Endothelial cell of umbilical vein (primary cell): ENCODE results near the gene INPP4B. TPM values are rescaled to one million over a fixed set of nuclear protein-coding genes. Genes with fewer than 3 reads are reported as not detected.

Source experiments
- BruUV-seq: library from RNA; stranded (reverse); fragments of 400-500 nt; replicated peaks from 2 replicates; lab custom pipeline; 2021; lab: Mats Ljungman, UMichigan
- CTCF ChIA-PET: fragments of 300-600, 350-600 bp; sonication (Branson Sonifier 250); formaldehyde crosslinking; loops from one replicate; lab custom pipeline; 2021; ENCODE audit warnings: antibody characterized with exemption, inconsistent platforms; lab: Charles Lee
- POLR2A ChIA-PET: fragments of 300-600, 350-600 bp; sonication (Branson Sonifier 250); formaldehyde crosslinking; loops from one replicate; lab custom pipeline; 2021; ENCODE audit warnings: antibody characterized with exemption, inconsistent platforms; lab: Charles Lee
- DNase-seq: peaks from one replicate; pipeline ENCODE4 v3.0.0-alpha.2; 2011; ENCODE audit warnings: low read depth, low spot score
- FAIRE-seq: peaks from 2 replicates; lab custom pipeline; 2011; peaks lifted over from hg19 to GRCh38; lab: Jason Lieb, UNC
- H2AFZ ChIP-seq: 2 replicates; pipeline ENCODE4 v1.6.0; 2012; ENCODE audit warnings: low read depth, low read length, control low read depth, inconsistent platforms
- H3K27ac ChIP-seq: 2 replicates; pipeline ENCODE4 v1.5.1; 2011; ENCODE audit warnings: low read depth, mild to moderate bottlenecking, control low read depth, low read length, moderate library complexity; ENCODE audit not compliant: insufficient read depth
- H3K27me3 ChIP-seq, 2 experiments: 2 replicates each; pipeline versions ENCODE4 v1.6.0 to v1.6.1; 2011; ENCODE audit warnings: low read length in 2 of 2, mixed read lengths in 1 of 2; ENCODE audit not compliant: control insufficient read depth in 2 of 2, insufficient read depth in 2 of 2
- H3K36me3 ChIP-seq, 2 experiments: 2 replicates in 1 of 2; 3 replicates in 1 of 2; pipeline ENCODE4 v1.5.1; 2011; ENCODE audit warnings: low read length in 2 of 2, mild to moderate bottlenecking in 1 of 2, moderate library complexity in 1 of 2; ENCODE audit not compliant: control insufficient read depth in 2 of 2, insufficient read depth in 2 of 2; ENCODE audit errors: extremely low read depth in 1 of 2
- H3K4me1 ChIP-seq: 3 replicates; pipeline ENCODE4 v1.5.1; 2011; ENCODE audit warnings: mild to moderate bottlenecking, low read length; ENCODE audit not compliant: control insufficient read depth, insufficient read depth; ENCODE audit errors: extremely low read depth
- H3K4me2 ChIP-seq: 2 replicates; pipeline ENCODE4 v1.6.1; 2011; ENCODE audit warnings: low read length, control low read depth, mixed read lengths; ENCODE audit not compliant: insufficient read depth
- H3K4me3 ChIP-seq, 3 experiments: fragments of 200-600 bp in 1 of 3; sonication (generic), shearing (Covaris generic) in 1 of 3; replicated peaks in 1 of 3; 2 replicates each; pipeline ENCODE4 v1.5.1; 2011 to 2016; ENCODE audit warnings: control low read depth in 3 of 3, low read length in 3 of 3, mild to moderate bottlenecking in 2 of 3, inconsistent platforms in 1 of 3, low read depth in 1 of 3, moderate library complexity in 1 of 3; ENCODE audit not compliant: insufficient read depth in 1 of 3
- H3K79me2 ChIP-seq: 2 replicates; pipeline ENCODE4 v1.6.0; 2012; ENCODE audit warnings: low read length, inconsistent platforms; ENCODE audit not compliant: control insufficient read depth, insufficient read depth
- H3K9ac ChIP-seq: replicated peaks from 2 replicates; pipeline ENCODE3; 2011; ENCODE audit warnings: low read length, control low read depth; ENCODE audit not compliant: insufficient read depth; ENCODE audit errors: extremely low read depth
- H3K9me1 ChIP-seq: replicated peaks from 3 replicates; pipeline ENCODE4 v1.6.0; 2011; ENCODE audit warnings: mild to moderate bottlenecking, low read length; ENCODE audit not compliant: control insufficient read depth, insufficient read depth; ENCODE audit errors: extremely low read depth
- H3K9me3 ChIP-seq: replicated peaks from 2 replicates; pipeline ENCODE4 v1.5.1; 2012; ENCODE audit warnings: low read length, inconsistent platforms; ENCODE audit not compliant: control insufficient read depth, insufficient read depth
- H4K20me1 ChIP-seq: replicated peaks from 2 replicates; pipeline ENCODE3; 2011; ENCODE audit warnings: mild to moderate bottlenecking, low read length; ENCODE audit not compliant: control insufficient read depth, insufficient read depth; ENCODE audit errors: extremely low read depth
- FOS ChIP-seq: IDR thresholded peaks from 2 replicates; pipeline ENCODE4 v1.6.1; 2011; ENCODE audit warnings: mild to moderate bottlenecking, low read length, moderate library complexity, borderline replicate concordance; ENCODE audit not compliant: insufficient read depth
- GATA2 ChIP-seq: IDR thresholded peaks from 2 replicates; pipeline ENCODE4 v1.7.0; 2011; ENCODE audit warnings: low read depth, mild to moderate bottlenecking, moderate library complexity, mixed read lengths, low read length; ENCODE audit not compliant: insufficient read length, insufficient read depth
- POLR2AphosphoS5 ChIP-seq: IDR thresholded peaks from 2 replicates; pipeline ENCODE4 v1.6.1; 2012; ENCODE audit warnings: low read depth, mild to moderate bottlenecking, control low read depth, low read length, moderate library complexity; ENCODE audit not compliant: insufficient read depth
- dilution Hi-C: fragments of 300-500 bp; cut with MboI; formaldehyde crosslinking; loops from one replicate; pipeline ENCODE4 v1.15.0; 2019; ENCODE audit warnings: low sequenced_read_pairs; ENCODE audit not compliant: extremely low pct_ligation_motif_present
- intact Hi-C: fragments of 100-400 bp; cut with micrococcal nuclease; formaldehyde crosslinking; loops from one replicate; pipeline ENCODE4 v1.10.0; 2022
- polyA plus RNA-seq, 4 experiments: library from polyadenylated mRNA; depleted of rRNA in 3 of 4; stranded (reverse) in 3 of 4; unstranded in 1 of 4; fragments of >200 nt; gene quantifications; 2 replicates each; pipeline versions ENCODE4 v1.2.1 to v1.2.3, GENCODE V29; 2011 to 2012; ENCODE audit warnings: missing spikeins in 1 of 4
- total RNA-seq: library from RNA; stranded (reverse); gene quantifications from 2 replicates; pipeline ENCODE4 v1.2.3, GENCODE V29; 2021
- TF ChIP-seq, protein P1 (sequence below): IDR thresholded peaks from 2 replicates; pipeline ENCODE4 v1.6.1; 2011; ENCODE audit not compliant: insufficient read depth, insufficient read length
- TF ChIP-seq, protein P2 (sequence below), 2 donors: IDR thresholded peaks; 1 replicate in 1 of 2; 2 replicates in 1 of 2; pipeline ENCODE4 v1.5.1; 2011; ENCODE audit warnings: low read length in 2 of 2, mild to moderate bottlenecking in 2 of 2, moderate library complexity in 2 of 2, control low read depth in 1 of 2, inconsistent platforms in 1 of 2, low read depth in 1 of 2; ENCODE audit not compliant: insufficient read depth in 1 of 2; ENCODE audit errors: extremely low read depth in 1 of 2

Gene INPP4B
- total and polyA plus RNA-seq, 2 donors (not counting 3 experiments of a cell fraction or from before 2014, with no cell fraction given): 0.41 to 3.1 TPM

DNA sequence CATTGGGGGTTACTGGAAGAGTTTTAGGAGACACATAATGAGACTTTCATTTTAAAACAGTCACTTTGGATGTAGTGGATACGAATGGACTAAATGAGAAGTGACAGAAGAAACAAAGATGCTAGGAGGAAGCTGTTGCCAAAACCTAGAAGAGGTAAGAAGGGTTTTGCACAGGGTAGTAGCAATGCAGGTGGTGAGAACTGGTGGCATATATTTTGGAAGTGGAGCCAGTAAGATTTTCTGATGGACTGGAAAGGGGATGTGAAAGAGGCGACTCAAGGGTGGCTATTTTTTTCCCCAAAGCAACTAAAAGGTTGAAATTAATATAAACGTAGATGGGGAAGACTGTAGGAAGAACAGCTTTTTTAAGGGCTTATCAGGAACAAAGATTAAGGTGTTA lies 747.7 kb downstream of the INPP4B start:
- FAIRE-seq (no peak), DNase-seq (no peak)
- Histone ChIP-seq H3K9me1 (no peaks in the 10 kb centered on the region), H3K36me3 (no peaks in the 10 kb centered on the region), H3K27me3 (no peaks in the 10 kb centered on the region), H3K4me3 (no peak overlapping the region), H3K4me2 (no peak overlapping the region), H3K27ac (no peak overlapping the region), H2AFZ (no peak overlapping the region), H4K20me1 (no peaks in the 10 kb centered on the region), H3K4me1 (peaks cover 15% of the 10 kb centered on the region), H3K9me3 (no peaks in the 10 kb centered on the region), H3K9ac (no peak overlapping the region), H3K79me2 (no peaks in the 10 kb centered on the region)
- TF ChIP-seq, protein P1, sequence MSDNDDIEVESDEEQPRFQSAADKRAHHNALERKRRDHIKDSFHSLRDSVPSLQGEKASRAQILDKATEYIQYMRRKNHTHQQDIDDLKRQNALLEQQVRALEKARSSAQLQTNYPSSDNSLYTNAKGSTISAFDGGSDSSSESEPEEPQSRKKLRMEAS: no peak
- TF ChIP-seq POLR2AphosphoS5: no peak
- TF ChIP-seq GATA2: no peak
- no peak for TF ChIP-seq FOS
- TF ChIP-seq, protein P2, sequence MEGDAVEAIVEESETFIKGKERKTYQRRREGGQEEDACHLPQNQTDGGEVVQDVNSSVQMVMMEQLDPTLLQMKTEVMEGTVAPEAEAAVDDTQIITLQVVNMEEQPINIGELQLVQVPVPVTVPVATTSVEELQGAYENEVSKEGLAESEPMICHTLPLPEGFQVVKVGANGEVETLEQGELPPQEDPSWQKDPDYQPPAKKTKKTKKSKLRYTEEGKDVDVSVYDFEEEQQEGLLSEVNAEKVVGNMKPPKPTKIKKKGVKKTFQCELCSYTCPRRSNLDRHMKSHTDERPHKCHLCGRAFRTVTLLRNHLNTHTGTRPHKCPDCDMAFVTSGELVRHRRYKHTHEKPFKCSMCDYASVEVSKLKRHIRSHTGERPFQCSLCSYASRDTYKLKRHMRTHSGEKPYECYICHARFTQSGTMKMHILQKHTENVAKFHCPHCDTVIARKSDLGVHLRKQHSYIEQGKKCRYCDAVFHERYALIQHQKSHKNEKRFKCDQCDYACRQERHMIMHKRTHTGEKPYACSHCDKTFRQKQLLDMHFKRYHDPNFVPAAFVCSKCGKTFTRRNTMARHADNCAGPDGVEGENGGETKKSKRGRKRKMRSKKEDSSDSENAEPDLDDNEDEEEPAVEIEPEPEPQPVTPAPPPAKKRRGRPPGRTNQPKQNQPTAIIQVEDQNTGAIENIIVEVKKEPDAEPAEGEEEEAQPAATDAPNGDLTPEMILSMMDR (IDR thresholded peaks at IDR 0.05; ENCODE audit: extremely low read depth in 1 of 2, insufficient read depth in 1 of 2, low read depth in 1 of 2, low read length in 2 of 2): no peak
- no TSS peak for BruUV-seq
- CTCF ChIA-PET: no interaction called here
- dilution Hi-C loops (no loop called here), intact Hi-C loops (loop anchor here (5.0 to 10.0 kb wide), 2 partner anchors 464 to 751 kb away; partner anchors contain the start of gene IL15)
- POLR2A ChIA-PET: no interaction called here
